Immature natural killer cell (primary cell): ENCODE results near the gene MYRF. TPM values are rescaled to one million over a fixed set of nuclear protein-coding genes. Genes with fewer than 3 reads are reported as not detected.

Source experiments
- DNase-seq, 3 donors: peaks; one replicate each; pipeline ENCODE4 v3.0.0; 2022; ENCODE audit warnings: mixed read lengths in 1 of 3
- H3K27ac Mint-ChIP-seq, 6 donors: one replicate each; pipeline ENCODE4 v1.8.0; 2020; ENCODE audit warnings: mixed read lengths in 6 of 6, mild to moderate bottlenecking in 5 of 6, inconsistent platforms in 4 of 6, moderate library complexity in 3 of 6
- H3K27me3 Mint-ChIP-seq, 3 donors: one replicate each; pipeline ENCODE4 v1.8.0; 2020 to 2021; ENCODE audit warnings: low read depth in 3 of 3, mild to moderate bottlenecking in 3 of 3, mixed read lengths in 3 of 3, moderate library complexity in 3 of 3, inconsistent platforms in 1 of 3
- H3K36me3 Mint-ChIP-seq, 3 donors: one replicate each; pipeline ENCODE4 v1.8.0; 2020; ENCODE audit warnings: mixed read lengths in 3 of 3, inconsistent platforms in 2 of 3, mild to moderate bottlenecking in 2 of 3
- H3K4me1 Mint-ChIP-seq, 2 donors: one replicate each; pipeline ENCODE4 v1.8.0; 2020; ENCODE audit warnings: inconsistent platforms in 2 of 2, mild to moderate bottlenecking in 2 of 2, mixed read lengths in 2 of 2, moderate library complexity in 1 of 2
- H3K4me3 Mint-ChIP-seq, 5 donors: one replicate each; pipeline ENCODE4 v1.8.0; 2020; ENCODE audit warnings: mild to moderate bottlenecking in 5 of 5, mixed read lengths in 5 of 5, inconsistent platforms in 3 of 5, moderate library complexity in 3 of 5
- H3K9me3 Mint-ChIP-seq, 6 donors: one replicate each; pipeline ENCODE4 v1.8.0; 2020; ENCODE audit warnings: mild to moderate bottlenecking in 6 of 6, mixed read lengths in 6 of 6, inconsistent platforms in 4 of 6, moderate library complexity in 3 of 6
- polyA plus RNA-seq, 3 donors: library from polyadenylated mRNA; unstranded; fragments of 300-500 nt; fragmentation: Illumina TruSeq; gene quantifications; one replicate each; pipeline ENCODE4 v1.2.3, GENCODE V29; 2021

The MYRF gene
- polyA plus RNA-seq, 3 donors from 2014 or later = 0.43 to 2.4 TPM; not detected in 1

- Mint-ChIP-seq H3K27ac (peak overlapping the region in 2 of 6 donors; percentile 22 to 25), H3K4me1 (peaks cover 7 to 15% of the 10 kb centered on the region in 2 donors), H3K27me3 (peaks cover 6 to 7% (median 7%) of the 10 kb centered on the region in 3 donors), H3K9me3 (no peaks in the 10 kb centered on the region), H3K4me3 (peak overlapping the region; percentile 3 to 65 (median 50)), H3K36me3 (no peaks in the 10 kb centered on the region)
- DNase-seq = no peak
Observed at GRCh38 chr11:61750631-61751273, 1.7 kb upstream of the MYRF start.

GRCh38 chr11:61751384-61751783 lies 1.1 kb upstream of the MYRF start:
- no peaks in the 10 kb centered on the region for H3K36me3 Mint-ChIP-seq
- DNase-seq = no peak
- peak overlapping the region; percentile 3 to 86 (median 50) for H3K4me3 Mint-ChIP-seq
- peak overlapping the region in 2 of 6 donors; percentile 22 to 25 for H3K27ac Mint-ChIP-seq
- peaks cover 6 to 7% (median 7%) of the 10 kb centered on the region in 3 donors for H3K27me3 Mint-ChIP-seq
- no peaks in the 10 kb centered on the region for H3K9me3 Mint-ChIP-seq
- peaks cover 7 to 19% of the 10 kb centered on the region in 2 donors for H3K4me1 Mint-ChIP-seq

DNA sequence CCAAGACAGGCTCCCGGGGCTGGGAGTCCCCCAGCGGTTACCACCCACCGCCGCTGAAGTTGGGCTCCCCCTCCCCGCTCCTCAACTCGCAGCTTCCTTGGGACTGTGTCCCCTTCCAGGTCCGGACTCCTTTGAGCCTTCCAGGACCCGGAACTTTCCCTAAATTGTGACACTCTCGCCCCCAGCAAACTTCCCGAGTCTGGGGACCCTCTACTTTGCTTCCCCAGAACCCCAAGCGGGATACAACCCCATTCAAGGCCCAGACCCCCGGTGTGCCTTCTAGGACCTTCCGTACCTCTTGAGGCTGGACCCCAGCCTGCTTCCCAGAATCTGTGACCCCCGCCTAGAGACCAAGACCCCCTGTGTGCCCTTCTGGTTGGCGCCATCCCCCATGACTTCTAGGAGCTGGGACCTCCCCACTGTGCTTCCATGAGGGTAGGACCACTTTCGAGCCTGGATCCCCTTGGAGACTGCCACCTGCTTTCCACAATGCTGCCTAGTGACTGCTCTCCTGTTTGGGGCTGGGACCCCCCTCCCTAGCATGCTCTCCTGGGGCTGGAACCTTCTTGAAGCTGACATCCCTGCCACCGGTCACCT lies 587 bp downstream of the MYRF start:
- Mint-ChIP-seq H3K27ac (peak overlapping the region in 4 of 6 donors; percentile 35 to 67 (median 52)), H3K4me1 (peaks cover 7 to 25% of the 10 kb centered on the region in 2 donors), H3K4me3 (peak overlapping the region; percentile 67 to 80 (median 78)), H3K9me3 (no peaks in the 10 kb centered on the region), H3K27me3 (peaks cover 5 to 7% (median 6%) of the 10 kb centered on the region in 3 donors), H3K36me3 (no peaks in the 10 kb centered on the region)
- no peak for DNase-seq

- H3K4me1 Mint-ChIP-seq = peaks cover 7 to 25% of the 10 kb centered on the region in 2 donors
- H3K4me3 Mint-ChIP-seq = peak overlapping the region; percentile 67 to 80 (median 78)
- no peaks in the 10 kb centered on the region for H3K9me3 Mint-ChIP-seq
- no peak for DNase-seq
- no peaks in the 10 kb centered on the region for H3K36me3 Mint-ChIP-seq
- peak overlapping the region in 3 of 6 donors; percentile 45 to 59 (median 50) for H3K27ac Mint-ChIP-seq
- peaks cover 5 to 7% (median 6%) of the 10 kb centered on the region in 3 donors for H3K27me3 Mint-ChIP-seq
Observed at GRCh38 chr11:61753672-61754071, 1.2 kb downstream of the MYRF start.

DNA sequence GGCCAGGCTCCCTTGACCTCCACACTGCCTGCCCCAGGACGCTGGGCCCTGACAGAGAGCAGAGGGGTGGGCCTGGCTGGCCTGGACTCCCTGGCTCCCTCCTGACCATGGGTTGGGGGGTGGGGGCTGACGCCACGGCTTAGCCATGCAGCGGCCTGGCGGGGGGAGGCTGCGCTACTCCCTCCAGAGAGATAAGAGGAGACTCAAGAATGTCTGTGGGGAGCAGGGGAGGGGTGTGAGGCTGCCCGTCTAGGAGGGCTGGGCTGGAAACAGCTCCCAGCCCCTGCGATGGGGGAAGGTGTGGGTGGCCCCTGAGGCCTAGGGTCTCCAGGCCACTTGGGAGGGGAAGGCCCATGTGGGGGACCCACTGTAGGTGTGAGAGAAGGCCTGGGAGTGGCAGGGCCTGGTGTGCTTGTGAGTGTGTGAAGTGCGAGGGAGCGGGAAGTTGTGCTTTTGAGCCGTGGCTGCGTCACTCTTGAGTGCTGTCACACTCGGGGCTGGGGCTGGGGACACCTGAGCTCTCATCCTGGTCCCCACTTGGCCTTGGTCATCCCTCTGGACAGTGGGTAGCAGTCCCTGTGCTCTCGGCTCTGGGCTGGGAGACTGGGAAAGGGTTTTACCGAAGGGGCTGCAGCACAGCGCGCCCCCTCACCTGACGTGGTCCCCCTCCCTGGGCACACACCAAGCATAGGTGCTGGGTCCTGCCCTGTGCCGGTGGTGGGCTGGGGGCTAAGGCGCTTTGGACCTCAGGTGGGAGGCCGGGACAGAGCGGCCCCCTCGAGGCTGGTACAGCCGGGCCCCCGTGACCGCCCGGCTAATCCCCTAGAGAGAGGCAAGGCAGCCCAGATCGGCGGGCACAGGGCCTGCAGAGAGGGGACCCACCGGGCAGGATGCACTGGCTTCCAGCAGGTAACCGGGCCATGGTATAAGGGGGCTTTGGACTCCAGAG lies 2.4 kb downstream of the MYRF start:
- no peaks in the 10 kb centered on the region for H3K9me3 Mint-ChIP-seq
- H3K36me3 Mint-ChIP-seq = no peaks in the 10 kb centered on the region
- H3K4me1 Mint-ChIP-seq = peaks cover 7 to 25% of the 10 kb centered on the region in 2 donors
- no peak overlapping the region for H3K4me3 Mint-ChIP-seq
- peak overlapping the region in 1 of 6 donors; percentile 17 for H3K27ac Mint-ChIP-seq
- peaks cover 4 to 7% (median 6%) of the 10 kb centered on the region in 3 donors for H3K27me3 Mint-ChIP-seq
- no peak for DNase-seq

DNA sequence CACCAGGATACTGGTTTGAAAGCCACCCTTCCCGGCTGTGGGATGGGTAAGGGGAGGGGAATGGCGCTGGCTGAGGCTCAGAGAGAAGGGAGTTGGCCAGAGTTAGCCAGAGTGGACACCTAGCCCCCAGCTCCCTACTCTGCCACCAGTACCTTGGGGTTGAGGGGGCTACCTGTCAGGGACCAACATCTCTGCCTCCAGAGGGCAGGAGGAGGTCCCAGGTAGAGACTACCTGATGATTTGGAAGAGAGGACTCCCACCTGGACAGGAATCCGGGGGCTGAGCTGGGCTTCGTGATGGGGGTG lies 3.7 kb downstream of the MYRF start:
- no peaks in the 10 kb centered on the region for H3K9me3 Mint-ChIP-seq
- DNase-seq = no peak
- no peak overlapping the region for H3K4me3 Mint-ChIP-seq
- H3K4me1 Mint-ChIP-seq = peaks cover 7 to 23% of the 10 kb centered on the region in 2 donors
- peaks cover 4% of the 10 kb centered on the region in 3 donors for H3K27me3 Mint-ChIP-seq
- no peaks in the 10 kb centered on the region for H3K36me3 Mint-ChIP-seq
- H3K27ac Mint-ChIP-seq = peak overlapping the region; percentile 29 to 79 (median 60)

DNA sequence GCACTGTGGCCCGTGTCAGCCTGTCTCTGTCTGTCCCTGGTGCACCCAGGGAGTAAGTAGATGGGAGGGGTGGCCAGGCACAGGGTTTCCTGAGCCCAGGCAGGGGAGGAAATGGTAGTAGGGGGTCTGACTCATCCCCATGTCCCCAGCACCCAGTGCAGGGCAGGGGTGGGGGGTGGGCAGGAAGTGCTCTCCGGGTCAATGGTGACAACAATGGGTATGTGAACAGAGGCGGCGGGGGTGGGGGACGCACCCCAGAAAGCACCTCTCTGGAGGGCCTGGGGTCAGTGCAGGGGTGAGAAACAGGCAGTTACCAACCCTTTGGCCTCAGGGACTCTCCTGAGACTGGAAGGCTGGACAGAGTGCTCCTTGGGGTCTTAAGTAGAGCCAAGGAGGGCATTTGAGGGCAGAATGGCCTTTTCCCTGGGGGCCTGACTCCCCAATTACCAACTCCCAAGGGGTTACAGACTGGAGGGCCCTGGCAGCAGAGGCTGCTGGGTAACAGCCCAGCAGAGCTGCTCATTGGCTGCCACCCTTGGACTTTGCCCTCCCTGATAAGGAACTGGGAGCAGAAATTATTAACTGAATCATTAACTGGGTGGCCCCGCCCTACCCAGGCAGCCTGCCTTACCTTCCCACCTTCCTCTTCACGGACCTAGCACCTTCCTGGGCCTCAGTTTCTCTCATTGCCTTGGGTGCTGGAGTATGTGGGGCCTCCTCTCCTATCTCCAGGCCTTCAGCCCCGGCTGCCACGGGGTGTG lies 4.2 kb downstream of the MYRF start:
- DNase-seq = peak in 2 of 3 donors; percentile 21 to 35
- peak overlapping the region; percentile 29 to 79 (median 60) for H3K27ac Mint-ChIP-seq
- no peaks in the 10 kb centered on the region for H3K36me3 Mint-ChIP-seq
- H3K9me3 Mint-ChIP-seq = no peaks in the 10 kb centered on the region
- H3K4me1 Mint-ChIP-seq = peaks cover 7 to 21% of the 10 kb centered on the region in 2 donors
- peak overlapping the region in 1 of 5 donors; percentile 36 for H3K4me3 Mint-ChIP-seq
- peaks cover 1 to 2% (median 2%) of the 10 kb centered on the region in 3 donors for H3K27me3 Mint-ChIP-seq

DNA sequence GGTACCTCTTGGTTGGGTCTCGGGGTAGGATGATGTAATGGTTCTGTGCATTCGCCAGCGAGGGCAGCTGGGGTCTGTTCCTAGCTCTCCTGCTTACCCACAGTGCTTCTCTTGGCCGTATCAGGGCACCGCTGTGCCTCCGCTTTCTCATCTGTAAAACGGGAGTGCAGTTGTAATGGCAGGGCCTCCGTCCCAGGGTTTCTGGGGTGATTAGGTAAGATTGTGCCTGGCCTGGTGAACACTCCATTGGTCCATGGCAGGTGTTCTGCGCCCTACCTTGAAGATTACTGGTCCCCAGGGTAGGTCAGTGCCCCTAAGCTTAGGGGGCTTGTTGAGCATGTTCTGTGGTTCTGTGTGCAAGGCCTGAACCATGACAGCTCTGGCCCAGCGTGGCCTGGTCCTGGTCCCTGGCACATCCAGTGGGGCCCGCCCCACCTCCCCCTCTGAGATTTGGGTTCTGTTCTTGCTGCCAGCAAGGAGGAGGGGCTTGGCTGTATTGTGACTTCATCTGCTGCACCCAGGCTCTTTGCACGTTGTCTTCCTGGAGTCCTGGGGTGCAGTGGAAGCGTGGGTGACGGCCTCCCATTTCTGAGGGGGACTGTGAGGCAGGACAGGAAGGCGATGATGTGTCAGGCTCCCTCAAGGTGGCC lies 4.9 kb downstream of the MYRF start:
- H3K4me3 Mint-ChIP-seq = no peak overlapping the region

GRCh38 chr11:61760946-61761345 lies 8.5 kb downstream of the MYRF start:
- Mint-ChIP-seq H3K4me1 (peaks cover 0 to 9% of the 10 kb centered on the region in 2 donors), H3K36me3 (no peaks in the 10 kb centered on the region), H3K4me3 (no peak overlapping the region), H3K27ac (no peak overlapping the region), H3K27me3 (no peaks in the 10 kb centered on the region), H3K9me3 (no peaks in the 10 kb centered on the region)
- DNase-seq = no peak

More for the DNA sequence above, 4.9 kb downstream of the MYRF start:
- peaks cover 7 to 19% of the 10 kb centered on the region in 2 donors for H3K4me1 Mint-ChIP-seq
- H3K36me3 Mint-ChIP-seq = no peaks in the 10 kb centered on the region
- peaks cover 0 to 2% (median 2%) of the 10 kb centered on the region in 3 donors for H3K27me3 Mint-ChIP-seq
- no peak for DNase-seq
- H3K9me3 Mint-ChIP-seq = no peaks in the 10 kb centered on the region
- H3K27ac Mint-ChIP-seq = peak overlapping the region in 4 of 6 donors; percentile 26 to 58 (median 46)

DNA sequence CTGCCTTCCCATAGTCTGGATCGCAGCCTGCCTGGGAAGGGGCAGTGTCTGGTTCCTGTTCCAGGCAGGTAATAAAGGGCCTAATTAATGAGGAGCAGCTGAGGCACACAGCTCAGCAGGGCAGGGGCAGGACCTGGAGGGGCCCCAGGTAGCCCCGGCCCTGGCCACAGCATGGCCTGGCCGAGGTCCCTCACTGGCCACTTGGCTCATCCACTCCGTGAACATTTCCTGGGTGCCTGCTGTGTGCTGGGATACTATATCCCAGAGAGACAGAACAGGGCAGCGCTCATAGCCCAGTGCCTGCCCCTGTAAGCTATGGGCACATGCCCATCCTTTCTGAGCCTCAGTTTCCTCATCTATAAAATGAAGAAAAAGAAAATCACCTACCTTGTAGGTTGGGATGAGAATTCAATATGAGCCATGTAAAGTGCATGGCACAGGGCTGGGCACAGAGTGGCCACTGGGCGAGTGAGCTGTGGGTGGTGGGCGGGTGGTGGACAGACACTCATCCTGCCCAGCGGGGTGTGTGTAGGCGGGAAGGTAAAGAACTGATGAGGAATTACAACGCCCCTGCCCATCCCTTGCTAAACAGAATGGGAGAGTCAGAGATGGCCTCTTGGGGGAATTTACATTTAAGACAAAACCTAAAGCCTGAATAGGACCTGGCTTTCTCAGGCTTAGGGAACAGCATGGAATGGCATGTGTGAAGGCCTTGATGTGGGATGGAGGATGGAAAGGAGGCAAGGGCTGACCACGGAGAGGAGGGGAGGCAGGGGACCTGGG lies 9.2 kb downstream of the MYRF start:
- Mint-ChIP-seq H3K4me3 (no peak overlapping the region), H3K36me3 (no peaks in the 10 kb centered on the region), H3K27me3 (no peaks in the 10 kb centered on the region), H3K9me3 (no peaks in the 10 kb centered on the region), H3K27ac (no peak overlapping the region), H3K4me1 (peaks cover 0 to 3% of the 10 kb centered on the region in 2 donors)
- no peak for DNase-seq

GRCh38 chr11:61762223-61762615 lies 9.8 kb downstream of the MYRF start:
- Mint-ChIP-seq H3K27ac (no peak overlapping the region), H3K4me3 (no peak overlapping the region), H3K27me3 (no peaks in the 10 kb centered on the region), H3K36me3 (no peaks in the 10 kb centered on the region), H3K9me3 (no peaks in the 10 kb centered on the region), H3K4me1 (no peaks in the 10 kb centered on the region)
- no peak for DNase-seq

DNA sequence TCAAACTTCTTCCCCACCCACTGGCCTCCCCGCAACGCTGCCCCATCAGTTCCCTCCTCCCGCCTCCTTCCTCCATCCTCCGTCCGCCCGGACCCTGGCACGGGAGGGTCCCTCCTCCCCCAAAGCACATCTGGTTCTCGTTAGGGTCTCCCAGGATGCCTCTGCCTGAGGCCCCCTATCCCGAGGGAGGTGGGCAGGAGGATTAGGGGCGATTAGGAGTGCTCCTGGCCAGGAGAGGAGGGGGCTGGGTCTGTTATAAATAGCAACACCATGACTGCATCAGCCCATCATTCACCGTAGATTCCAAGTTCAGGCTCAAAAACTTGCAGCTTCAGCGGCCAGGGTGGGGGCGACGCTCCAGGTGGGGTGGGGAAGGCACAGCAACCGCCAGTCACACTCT lies 10.4 kb downstream of the MYRF start:
- no peak for DNase-seq
- Mint-ChIP-seq H3K9me3 (no peaks in the 10 kb centered on the region), H3K36me3 (no peaks in the 10 kb centered on the region), H3K4me1 (no peaks in the 10 kb centered on the region), H3K4me3 (no peak overlapping the region), H3K27me3 (no peaks in the 10 kb centered on the region), H3K27ac (no peak overlapping the region)
